ENCODE data around the gene CAMK4.

DNA sequence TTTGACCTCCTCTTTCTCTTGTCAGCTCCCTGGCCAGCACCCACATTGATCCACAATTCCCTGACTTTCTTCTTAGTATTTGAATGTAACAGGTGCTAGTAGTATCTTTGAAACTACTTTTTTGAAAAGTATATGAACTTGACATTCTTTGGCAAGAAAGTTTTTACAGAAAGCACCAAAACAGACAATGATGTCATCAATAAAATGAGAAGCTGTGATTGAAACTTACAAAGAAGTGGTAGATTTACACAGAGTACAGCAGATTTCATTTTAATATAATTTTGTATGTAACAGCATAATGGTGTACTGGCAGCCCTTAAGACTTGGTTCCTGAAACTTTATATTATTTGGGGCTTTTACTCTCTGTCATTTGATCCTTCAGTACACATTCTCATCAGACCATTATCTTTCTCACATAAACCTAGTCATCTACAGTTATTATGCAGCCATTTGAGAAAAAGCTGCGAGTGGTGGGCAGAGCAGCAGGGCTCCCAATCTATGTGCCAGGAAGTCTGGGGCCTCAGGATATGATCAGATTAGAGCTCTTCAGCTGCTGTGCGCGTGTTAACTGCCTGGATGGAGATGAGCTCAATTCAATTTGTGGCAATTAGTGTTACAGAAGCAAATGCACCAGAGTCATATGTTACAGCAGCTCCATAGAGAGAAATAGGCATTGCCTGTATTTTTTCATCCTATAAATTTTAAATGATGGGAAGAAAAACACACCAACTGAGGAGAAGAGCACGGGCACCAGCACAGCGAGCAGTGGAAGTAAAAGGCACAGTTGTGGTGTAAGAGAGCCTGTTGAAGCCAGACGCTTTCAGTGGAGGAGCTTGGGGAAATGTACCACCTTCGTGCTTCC, 162.0 kb downstream of the CAMK4 start:
- TF ChIP-seq POLR2A (IDR thresholded peaks at IDR 0.05) = no peak
- TF ChIP-seq, protein P1, sequence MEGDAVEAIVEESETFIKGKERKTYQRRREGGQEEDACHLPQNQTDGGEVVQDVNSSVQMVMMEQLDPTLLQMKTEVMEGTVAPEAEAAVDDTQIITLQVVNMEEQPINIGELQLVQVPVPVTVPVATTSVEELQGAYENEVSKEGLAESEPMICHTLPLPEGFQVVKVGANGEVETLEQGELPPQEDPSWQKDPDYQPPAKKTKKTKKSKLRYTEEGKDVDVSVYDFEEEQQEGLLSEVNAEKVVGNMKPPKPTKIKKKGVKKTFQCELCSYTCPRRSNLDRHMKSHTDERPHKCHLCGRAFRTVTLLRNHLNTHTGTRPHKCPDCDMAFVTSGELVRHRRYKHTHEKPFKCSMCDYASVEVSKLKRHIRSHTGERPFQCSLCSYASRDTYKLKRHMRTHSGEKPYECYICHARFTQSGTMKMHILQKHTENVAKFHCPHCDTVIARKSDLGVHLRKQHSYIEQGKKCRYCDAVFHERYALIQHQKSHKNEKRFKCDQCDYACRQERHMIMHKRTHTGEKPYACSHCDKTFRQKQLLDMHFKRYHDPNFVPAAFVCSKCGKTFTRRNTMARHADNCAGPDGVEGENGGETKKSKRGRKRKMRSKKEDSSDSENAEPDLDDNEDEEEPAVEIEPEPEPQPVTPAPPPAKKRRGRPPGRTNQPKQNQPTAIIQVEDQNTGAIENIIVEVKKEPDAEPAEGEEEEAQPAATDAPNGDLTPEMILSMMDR (IDR thresholded peaks at IDR 0.05) = no peak
